Ramos (cell line): ENCODE results near the gene GEN1.
"Not testable (repeated sequence)": the region's sequence is repeated elsewhere in the genome, so short reads cannot be mapped to it uniquely, and the experiment has no call there.

Experiments
- in situ Hi-C: fragments of 300-500 bp; cut with MboI; formaldehyde crosslinking; loops from one replicate; pipeline ENCODE4 v1.14.3; 2022; ENCODE audit warnings: low sequenced_read_pairs; ENCODE audit not compliant: unreplicated experiment

GEN1 gene

GRCh38 chr2:17821535-17822444 lies 67.9 kb downstream of the GEN1 start:
- in situ Hi-C loops: no loop called here

- in situ Hi-C loops: no loop called here
These were observed 68.6 kb downstream of the GEN1 start for GRCh38 chr2:17822445-17823117.

- in situ Hi-C loops: not testable (repeated sequence)
These were observed 69.7 kb downstream of the GEN1 start for GRCh38 chr2:17823646-17824045.

- in situ Hi-C loops: no loop called here
These were observed 73.4 kb downstream of the GEN1 start for GRCh38 chr2:17827316-17827715.

GRCh38 chr2:17827785-17828184 lies 73.8 kb downstream of the GEN1 start:
- in situ Hi-C loops: no loop called here

GRCh38 chr2:17830053-17831034 lies 76.4 kb downstream of the GEN1 start:
- in situ Hi-C loops: no loop called here

GRCh38 chr2:17835516-17835915 lies 81.6 kb downstream of the GEN1 start:
- in situ Hi-C loops: no loop called here
